Activated CD4-positive, alpha-beta T cell treated with anti-CD3 and anti-CD28 coated beads for 24 hours (primary cell): Measurements from ENCODE around the gene PPP4R3C.
"Not testable (repeated sequence)": the region's sequence is repeated elsewhere in the genome, so short reads cannot be mapped to it uniquely, and the experiment has no call there.

ENCODE experiments used
- DNase-seq, 2 donors: peaks; one replicate each; pipeline ENCODE4 v3.0.0-alpha.2; 2020; ENCODE audit warnings: low read depth in 2 of 2

Gene PPP4R3C

DNA sequence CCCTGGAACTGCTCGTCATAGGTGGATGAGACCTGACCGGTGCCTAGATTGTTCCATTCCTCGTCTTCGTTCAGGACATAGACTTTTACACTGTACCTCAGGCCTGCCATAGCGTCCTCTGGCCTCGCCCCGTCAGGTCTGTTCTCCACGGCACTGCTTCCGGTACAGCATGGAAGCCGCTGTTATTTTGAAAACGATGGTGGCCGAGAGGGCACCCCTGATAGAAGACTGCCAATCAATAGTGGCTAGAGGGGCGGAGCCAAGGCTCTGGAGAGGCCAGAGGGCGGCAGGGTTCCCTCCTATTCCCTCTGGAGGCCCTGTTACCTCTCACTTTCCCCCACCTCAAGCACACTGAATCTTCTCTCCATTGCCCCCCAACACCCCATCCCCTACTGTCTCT, at the start of gene PPP4R3C:
Gene PPP4R3C, minus strand, starts transcription at position 155 of the 400 bp plus-strand sequence. Its CDS starts 45 bp downstream, at position 110.
- no peak for DNase-seq

DNA sequence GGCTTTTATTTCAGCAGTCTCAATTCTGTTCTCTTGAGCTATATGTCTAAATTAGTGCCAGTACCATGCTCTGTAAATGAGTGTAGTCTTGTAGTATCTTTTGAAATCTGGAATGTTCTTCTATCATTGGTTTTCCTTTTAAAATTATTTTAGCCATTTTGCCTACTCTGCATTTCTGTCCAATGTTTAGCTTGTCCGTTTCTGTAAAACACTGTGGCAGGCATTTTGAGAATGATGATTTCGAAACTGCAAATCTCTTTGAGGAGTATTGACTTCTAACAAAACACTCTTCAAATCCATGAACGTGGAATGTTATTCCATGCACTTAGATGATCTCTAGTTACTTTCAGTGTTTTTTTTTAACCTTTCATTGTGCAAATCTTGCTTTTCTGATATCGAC, 28.3 kb upstream of the PPP4R3C start:
- DNase-seq: no peak

DNA sequence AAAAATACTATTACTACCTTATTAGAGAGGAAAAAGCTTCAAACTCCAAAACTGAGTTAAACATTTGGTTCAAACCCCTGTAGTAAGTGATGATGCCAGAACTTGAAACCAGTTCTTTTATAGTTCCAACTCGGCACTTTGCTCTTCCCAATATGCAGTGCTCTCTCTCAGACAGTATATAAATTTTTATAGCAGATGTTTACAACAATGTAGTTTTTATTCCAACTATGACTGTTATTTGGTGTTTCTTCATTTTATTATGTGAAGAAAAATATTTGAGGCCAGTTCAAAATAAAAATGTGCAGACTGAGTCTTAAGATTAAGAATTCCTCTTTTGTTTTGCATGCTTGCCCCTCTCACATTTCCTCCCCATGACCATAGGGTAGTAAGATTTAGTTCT, 2.9 kb upstream of the PPP4R3C start:
- DNase-seq: no peak

DNA sequence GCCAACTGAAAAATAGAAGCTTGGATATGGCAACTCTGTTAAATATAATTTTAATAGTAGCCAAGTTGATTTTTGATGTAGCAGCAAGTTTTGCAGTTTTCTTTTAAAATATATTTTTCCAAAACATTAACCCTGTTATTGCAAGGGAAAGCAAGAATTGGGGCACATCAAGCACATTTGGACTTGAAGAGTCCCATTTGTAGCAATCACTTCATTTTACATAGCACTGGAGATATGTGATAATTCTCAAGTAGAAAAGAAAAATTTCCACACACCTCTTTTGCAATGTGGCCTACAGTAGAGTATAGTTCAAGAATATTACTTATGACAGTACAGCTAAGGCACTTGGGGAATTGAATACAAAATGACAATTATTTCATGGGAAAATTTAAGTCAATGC, 1.9 kb upstream of the PPP4R3C start:
- no peak for DNase-seq

DNA sequence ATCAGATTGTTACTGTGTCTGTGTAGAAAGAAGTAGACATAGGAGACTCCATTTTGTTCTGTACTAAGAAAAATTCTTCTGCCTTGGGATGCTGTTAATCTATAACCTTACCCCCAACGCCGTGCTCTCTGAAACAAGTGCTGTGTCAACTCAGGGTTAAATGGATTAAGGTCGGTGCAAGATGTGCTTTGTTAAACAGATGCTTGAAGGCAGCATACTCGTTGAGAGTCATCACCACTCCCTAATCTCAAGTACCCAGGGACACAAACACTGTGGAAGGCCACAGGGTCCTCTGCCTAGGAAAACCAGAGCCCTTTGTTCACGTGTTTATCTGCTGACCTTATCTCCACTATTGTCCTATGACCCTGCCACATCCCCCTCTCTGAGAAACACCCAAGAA, 4.0 kb downstream of the PPP4R3C start:
- DNase-seq: not testable (repeated sequence)

DNA sequence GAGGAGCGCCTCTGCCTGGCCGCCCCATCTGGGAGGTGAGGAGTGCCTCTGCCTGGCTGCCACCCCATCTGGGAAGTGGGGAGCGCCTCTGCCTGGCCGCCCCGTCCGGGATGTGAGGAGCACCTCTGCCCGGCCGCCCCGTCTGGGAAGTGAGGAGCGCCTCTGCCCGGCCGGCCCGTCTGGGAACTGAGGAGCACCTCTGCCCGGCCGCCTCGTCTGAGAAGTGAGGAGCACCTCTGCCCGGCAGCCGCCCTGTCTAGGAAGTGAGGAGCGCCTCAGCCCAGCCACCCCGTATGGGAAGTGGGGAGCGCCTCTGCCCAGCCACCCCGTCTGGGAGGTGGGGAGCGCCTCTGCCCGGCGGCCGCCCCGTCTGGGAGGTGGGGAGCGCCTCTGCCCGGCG, 4.6 kb downstream of the PPP4R3C start:
- DNase-seq: not testable (repeated sequence)

DNA sequence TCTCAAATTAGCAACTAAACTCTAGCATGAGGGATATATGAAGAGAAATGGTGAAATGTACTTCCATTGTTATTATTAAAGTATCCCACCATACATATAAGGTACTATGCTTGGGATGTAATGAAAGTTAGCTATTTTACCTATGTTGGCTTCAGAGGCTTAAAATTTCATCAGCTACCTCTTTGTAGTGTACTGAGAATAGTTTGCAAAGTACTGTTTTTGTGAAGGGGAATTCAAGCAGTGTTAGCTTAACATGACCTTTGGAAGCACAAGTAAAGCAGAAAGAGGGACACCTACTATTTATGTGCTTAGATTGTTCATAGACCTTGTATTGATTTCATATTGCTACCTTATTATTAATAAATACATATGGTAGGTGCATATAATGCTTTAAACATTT, 11.8 kb downstream of the PPP4R3C start:
- no peak for DNase-seq

DNA sequence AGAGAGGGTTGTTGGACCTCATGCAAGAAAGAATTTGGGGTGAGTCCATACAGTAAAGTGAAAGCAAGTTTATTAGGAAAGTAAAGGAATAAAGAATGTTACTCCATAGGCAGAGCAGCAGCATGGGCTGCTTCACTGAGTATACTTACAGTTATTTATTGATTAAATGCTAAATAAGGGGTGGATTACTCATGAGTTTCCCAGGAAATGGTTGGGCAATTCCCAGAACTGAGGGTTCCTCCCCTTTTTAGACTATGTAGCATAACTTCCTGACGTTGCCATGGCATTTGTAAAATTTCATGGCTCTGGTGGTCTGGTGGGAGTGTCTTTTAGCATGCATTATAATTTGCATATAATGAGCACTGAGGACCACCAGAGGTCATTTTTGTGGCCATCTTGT, 16.7 kb downstream of the PPP4R3C start:
- no peak for DNase-seq

DNA sequence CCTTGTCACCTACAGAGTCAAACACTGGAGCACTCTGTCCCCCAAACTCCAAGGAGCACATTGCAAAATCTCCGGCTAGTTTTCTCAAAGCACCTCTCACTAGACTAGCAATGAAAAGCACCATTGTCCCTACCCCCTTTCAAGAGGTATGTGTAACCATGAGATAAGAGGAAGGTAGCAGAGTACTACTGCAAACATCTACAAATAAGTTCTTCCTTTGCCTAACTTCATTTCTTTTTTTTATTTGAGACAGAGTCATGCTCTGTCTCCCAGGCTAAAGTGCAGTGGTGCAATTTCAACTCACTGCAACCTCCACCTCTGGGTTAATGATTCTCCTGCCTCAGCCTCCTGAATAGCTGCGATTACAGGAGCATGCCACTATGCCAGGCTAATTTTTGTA, 17.7 kb downstream of the PPP4R3C start:
- no peak for DNase-seq

DNA sequence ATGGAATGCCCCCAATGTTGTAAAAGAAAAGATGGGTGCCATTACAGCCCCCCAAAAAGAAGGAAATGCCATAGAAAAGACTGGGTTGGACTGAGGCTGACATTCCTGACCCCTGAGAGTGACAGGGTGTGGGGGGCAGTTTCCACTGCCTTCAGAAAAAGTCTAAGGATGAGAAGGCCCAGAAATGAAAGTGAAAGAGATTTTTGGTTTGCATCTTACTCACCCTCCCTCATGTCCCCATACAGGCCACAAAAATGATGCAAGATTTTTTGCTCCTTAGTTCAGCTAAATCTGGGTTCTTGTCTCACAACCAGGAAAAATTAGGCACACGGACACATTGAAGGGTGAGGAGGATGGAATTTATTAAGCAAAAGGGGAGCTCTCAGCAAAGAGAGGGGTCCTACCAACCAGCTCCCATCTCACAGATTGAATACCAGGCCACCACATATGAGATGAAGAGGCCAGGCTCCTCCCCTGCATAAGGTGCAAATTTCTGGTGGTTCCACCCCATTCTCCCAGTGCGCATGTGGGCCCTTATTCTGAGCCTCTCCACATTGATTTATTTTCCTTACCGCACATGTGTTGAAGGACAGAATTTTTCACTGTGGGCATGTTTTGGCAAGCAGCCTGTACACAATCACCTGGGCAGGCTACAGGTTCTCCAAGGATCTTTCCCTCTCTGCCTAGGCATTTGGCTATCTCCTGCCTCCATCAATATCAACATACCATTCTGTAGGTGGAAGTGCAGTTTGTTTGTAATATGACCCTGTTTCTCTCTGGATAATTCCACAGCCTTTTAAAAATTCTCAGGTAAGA, 18.8 kb downstream of the PPP4R3C start:
- DNase-seq: no peak

DNA sequence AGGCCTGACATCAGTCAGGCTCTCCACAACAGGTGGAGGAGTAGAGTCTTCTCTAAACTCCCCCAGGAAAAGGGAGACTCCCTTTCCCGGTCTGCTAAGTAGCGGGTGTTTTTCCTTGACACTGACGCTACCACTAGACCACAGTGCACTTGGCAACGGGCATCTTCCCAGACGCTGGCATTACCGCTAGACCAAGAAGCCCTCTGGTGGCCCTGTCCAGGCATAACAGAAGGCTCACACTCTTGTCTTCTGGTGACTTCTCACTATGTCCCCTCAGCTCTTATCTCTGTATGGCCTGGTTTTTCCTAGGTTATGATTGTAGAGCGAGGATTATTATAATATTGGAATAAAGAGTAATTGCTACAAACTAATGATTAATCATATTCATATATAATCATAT, 20.7 kb downstream of the PPP4R3C start:
- not testable (repeated sequence) for DNase-seq

DNA sequence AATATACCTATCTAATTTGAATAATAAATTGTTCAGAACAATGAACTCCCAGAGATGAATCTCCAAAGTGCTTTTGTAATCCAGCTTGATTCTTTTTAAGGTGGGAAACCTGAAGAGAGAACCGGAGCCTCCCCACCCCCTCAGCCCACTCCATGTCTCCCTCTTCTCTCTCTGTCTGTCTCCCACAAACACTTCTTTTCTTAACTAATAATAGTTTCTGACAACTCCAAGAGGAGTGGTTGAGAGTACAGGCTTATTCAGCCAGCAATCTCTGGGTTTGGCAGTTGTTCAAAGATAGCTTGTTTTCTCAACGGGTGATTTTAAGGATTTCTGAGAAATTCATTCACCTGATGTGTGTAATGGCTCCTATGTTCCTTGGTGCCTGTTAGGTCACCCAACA, 23.4 kb downstream of the PPP4R3C start:
- DNase-seq: no peak

DNA sequence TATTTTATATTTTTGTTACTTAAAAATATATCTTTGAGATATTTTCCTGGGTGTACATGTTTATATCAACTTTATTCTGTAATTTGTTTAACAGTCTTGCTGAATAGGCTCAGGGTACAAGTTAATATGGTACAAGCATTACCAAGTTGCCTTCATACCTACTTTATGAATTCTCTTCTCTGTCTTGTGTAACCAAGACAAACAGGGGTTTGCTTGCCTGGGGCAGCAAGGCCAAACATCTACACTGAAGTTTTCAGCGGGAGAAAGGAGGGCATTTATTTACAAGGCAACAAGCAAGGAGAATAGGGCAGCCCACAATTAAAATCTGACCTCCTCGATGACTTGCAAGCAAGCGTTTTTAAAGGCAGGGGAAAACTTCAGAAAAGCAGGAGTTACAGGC, 24.2 kb downstream of the PPP4R3C start:
- DNase-seq: no peak

DNA sequence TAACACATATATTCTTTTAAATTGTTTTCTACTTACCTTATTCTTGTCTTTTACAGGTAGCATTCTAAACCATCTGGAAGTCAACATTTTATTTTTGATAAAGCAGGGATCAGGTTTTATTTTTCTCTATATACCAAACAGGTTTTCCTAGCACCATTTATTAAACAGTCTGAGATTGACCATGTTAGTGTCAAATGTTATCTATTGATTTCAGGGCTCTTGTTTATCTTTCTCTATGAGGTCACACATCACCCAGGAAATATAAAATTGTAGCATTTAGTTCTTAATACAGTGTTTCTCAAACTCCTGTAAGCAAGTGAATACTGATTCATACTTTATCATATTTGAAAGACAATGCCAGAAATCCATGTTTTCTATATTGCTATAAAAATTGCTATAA, 28.1 kb downstream of the PPP4R3C start:
- DNase-seq: no peak
